Activated effector memory CD4-positive, alpha-beta T cell treated with Interleukin-2 at 50 U/mL for 16 hours (primary cell): ENCODE results near the gene FAM168A.
"Not testable (repeated sequence)": the region's sequence is repeated elsewhere in the genome, so short reads cannot be mapped to it uniquely, and the experiment has no call there.

Experiments used
- DNase-seq: peaks from one replicate; pipeline ENCODE4 v3.0.0-alpha.2; 2020

FAM168A gene

GRCh38 chr11:73465023-73465675 lies 132.8 kb downstream of the FAM168A start:
- DNase-seq, result no peak

DNA sequence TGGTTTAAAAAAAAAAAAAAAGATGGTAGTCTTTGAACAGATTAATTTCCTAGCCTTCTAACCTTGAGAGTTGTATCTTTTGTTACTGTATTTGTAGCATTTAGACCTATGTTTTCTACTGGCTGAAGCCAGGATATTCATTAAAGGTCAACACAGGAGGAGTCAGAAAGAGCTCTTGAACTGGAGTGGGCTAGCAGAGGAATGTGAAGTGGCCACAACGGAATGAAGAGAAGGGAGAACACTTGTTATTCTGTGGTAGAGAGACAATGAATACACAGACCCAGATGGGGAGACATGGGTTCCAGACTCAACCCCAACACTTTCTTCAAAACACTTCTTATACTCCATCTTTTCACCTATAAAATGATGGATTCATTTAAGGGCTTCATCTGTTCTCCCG lies 133.6 kb downstream of the FAM168A start:
- DNase-seq, result no peak

DNA sequence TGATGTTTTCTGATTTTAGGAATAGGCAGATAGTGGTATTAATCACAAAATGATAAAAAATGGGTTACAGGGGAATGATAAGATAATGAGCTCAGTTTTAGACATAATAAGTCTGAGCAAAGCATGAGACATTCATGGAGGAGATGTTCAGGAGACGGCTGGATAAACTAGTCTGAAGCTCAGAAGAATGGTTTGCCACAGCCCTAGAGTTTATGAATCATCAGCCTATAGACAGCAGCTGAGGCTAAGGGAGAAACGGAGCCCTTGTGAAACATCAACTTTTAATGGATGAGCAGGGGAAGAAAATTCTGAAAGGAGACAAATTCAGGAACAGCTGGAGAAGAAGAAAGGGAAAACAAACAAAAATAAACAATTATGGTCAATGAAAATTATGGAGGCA lies 134.6 kb downstream of the FAM168A start:
- no peak for DNase-seq

- DNase-seq, result no peak
Observed at GRCh38 chr11:73461964-73462363, 135.9 kb downstream of the FAM168A start.

DNA sequence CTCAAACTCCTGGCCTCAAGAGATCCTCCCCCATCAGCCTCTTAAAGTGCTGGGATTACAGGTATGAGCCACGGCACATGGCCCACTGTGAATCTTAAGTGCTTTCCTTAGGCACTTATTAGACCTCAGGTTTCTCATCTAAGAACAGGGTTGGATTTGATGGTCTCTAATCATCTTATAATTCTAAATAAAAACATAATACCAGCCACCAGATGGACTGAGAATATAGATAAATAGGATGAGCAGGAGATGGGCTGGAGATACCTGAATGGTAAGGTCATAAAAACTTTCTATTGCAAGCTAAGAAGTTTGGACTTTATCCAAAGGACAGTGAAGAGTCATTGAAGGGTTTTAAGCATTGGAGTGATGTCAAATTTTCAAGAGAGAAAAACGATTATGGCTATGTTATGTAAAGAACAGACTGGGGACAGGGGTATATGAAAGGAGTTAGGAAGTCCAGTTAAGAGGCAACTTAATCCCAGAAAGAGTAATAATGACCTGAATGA lies 136.5 kb downstream of the FAM168A start:
- no peak for DNase-seq

DNA sequence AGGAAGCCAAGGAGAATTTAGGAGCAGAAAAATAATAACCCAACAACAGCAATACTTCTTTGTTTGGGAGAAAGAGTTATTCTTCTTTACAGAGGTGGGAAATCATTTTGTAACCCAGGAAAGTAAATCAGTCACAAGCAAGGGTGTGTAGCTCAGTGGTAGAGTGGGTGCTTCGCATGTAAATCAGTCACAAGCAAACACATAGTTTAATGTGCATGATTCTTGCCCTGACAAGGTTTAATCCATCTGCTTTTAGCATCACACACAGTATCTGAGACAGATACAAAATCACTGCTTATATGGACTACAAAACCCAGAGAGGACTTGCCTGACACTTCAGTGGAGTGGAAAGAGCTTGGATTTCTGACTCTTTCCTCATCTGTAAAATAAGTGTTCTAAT lies 139.7 kb downstream of the FAM168A start:
- DNase-seq, result no peak

- DNase-seq, result no peak
Observed at GRCh38 chr11:73454987-73455386, 142.9 kb downstream of the FAM168A start.

GRCh38 chr11:73453562-73453961 lies 144.3 kb downstream of the FAM168A start:
- DNase-seq, result no peak

DNA sequence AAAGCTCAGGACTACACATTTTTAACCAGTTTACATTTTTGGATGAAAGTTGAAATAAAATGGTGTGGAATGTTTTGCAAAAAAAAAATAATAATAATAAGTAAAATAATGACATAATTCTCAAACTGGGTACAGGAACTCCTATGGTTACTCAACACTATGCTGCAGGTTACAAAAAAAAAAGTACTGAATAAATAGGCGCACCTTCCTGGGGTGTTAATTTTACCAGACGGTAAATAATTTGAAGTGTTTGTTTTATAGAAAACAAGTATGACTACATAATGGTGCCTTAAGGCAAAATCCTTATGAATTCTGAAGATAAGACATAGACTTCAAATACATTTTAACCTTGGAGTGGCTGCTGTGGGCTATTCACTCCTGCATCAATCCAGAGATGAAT lies 145.2 kb downstream of the FAM168A start:
- no peak for DNase-seq

DNA sequence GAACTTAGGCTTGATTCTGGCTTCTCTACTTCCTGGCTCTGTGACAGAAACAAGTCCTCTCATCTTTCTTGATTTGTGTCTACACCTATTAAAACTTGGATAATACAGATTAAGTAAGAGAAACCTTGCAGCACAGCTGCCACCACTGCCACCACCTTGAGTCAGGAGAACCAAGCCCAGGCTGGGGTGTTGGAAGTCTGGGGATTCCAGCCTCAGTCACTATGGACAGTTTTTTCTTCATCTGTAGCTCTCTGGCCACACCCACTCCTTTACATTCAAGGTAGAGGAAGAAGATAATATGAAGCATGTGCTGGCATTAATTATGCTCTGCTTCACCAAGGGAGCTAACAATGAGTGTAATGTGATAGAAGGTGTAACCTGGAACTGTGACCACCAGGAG lies 146.0 kb downstream of the FAM168A start:
- DNase-seq, result no peak

- DNase-seq, result no peak
Observed at GRCh38 chr11:73446766-73447165, 151.1 kb downstream of the FAM168A start.

- no peak for DNase-seq
Observed at GRCh38 chr11:73445980-73446379, 151.9 kb downstream of the FAM168A start.

DNA sequence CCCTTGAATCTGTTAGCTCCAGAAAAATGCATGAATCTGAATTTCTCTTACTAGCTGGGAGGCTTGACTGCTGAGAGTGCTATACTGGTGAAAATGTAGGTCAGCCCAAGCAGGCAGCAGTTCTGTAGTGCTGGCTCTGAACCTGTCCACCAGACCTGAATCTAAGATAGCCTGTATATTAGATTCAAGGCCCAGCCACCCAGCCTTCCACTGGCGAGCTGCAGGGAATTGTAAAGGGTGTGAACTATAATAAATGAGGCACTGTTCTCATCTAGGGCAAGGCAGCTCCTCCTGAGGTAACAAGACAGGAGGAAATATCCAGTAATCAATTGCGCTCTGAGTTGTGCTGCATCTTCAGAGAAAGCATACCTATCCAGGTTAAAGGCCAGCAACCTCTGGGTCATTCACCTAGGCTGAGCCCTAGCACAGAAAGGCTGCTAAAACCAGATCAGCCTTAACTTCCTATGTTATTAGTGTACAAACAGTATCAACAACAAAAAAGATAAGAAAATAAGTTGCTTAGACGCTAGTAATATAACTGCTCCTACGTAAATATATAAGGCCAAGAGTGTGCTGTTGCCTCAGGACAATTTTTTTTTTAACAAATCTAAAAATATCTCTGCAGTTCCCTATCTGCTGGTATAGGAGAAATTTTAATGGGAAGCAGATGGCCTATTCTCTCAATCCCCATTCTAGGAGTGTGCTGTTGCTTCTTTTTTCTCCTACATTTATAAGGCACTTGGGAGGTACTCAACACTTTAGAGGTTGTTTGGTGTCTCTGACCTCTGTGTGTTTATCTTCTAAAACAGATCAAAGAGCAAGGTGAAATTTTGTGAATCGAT lies 158.7 kb downstream of the FAM168A start:
- no peak for DNase-seq

GRCh38 chr11:73436859-73437258 lies 161.1 kb downstream of the FAM168A start:
- not testable (repeated sequence) for DNase-seq

GRCh38 chr11:73431396-73431795 lies 166.5 kb downstream of the FAM168A start:
- no peak for DNase-seq

- DNase-seq, result no peak
Observed at GRCh38 chr11:73430326-73430725, 167.6 kb downstream of the FAM168A start.

- no peak for DNase-seq
Observed at GRCh38 chr11:73429121-73429750, 168.7 kb downstream of the FAM168A start.

DNA sequence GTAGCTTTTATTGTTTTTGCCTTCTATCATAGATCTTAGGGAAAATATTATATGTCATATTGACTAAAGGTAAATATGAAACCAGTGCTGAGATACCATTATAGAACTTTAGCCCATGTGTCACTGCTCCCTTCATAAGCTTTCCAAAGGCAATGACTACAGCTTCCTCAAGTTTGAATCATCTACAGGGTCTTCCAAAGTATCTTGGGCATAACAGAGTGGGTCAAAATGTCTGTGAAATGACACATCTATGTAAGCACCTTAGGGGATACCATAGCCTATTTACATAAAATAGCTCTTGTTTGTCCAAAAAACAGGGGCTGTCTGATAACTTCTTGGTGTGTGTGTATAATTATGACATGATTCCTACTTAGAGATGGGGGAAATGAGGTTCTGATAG lies 169.2 kb downstream of the FAM168A start:
- DNase-seq, result no peak

DNA sequence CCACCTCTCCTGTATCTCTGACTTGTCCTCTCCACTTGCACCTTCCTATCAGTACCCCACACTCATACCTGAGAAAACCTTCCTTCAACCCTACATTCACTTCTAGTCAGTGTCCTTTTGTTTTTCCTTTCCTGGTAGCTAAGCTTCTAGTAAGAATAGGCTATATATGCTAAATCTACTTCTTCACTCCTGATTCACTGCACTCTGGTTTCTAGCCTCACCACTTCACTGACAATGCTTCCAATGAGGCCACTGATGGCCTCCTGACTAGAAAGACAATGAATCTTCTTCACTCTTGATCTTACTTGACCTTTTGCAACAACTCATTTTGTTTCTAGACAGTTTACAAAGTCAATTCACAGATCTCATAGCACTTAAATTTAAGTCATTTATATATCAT lies 169.7 kb downstream of the FAM168A start:
- DNase-seq, result no peak

DNA sequence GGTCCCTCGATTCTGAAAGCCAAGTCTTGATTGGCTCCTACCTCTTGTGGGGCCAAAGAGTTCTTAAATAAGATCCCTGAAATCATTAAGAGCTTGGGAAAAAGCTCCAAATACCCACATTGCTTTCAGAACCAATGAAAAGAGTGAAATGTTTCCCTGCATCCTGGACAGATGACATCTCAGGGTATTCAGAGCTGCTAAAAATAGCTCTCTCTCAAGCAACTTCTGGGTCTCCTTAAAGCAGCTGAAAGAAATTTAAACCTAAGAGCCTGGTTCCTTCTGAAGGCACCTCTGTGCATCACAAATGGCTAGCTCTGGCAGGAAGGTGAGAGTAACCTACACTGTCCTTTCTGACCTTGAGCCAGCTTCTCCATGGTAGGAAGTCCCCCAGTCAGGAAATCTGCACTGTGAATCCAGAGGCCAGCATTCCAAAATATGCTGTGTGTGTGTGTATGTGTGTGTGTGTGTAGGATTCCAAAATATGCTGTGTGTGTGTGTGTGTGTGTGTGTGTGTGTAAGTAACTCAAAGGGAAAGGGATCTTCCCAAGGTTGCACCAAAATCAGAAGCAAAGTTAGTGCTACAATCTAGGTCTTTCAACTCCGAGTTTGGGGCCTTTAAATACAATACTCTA lies 171.6 kb downstream of the FAM168A start:
- no peak for DNase-seq

GRCh38 chr11:73425108-73425507 lies 172.8 kb downstream of the FAM168A start:
- no peak for DNase-seq

DNA sequence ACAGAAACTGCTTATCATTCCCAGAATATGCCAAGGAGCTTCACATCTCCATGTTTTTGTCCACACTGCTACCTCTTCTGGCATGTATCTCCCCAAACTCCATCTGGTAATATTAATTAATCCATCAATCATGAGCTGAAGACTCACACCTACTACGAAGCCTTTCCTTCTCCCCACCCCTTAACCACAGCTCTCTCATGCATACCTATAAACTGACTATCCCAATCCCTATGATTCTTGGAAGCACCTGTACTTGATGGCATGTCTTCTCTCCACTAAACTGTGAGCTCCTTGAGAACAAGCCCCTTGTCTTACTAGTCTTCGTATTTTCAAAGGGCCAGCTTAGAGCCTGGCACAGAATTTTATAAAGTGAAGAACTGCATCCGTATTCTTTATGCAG lies 174.4 kb downstream of the FAM168A start:
- no peak for DNase-seq

GRCh38 chr11:73422886-73423285 lies 175.0 kb downstream of the FAM168A start:
- DNase-seq, result no peak
